Measurements from ENCODE around the gene RGS6.
"Not testable (repeated sequence)": the region's sequence is repeated elsewhere in the genome, so short reads cannot be mapped to it uniquely, and the experiment has no call there.

Gene RGS6

DNA sequence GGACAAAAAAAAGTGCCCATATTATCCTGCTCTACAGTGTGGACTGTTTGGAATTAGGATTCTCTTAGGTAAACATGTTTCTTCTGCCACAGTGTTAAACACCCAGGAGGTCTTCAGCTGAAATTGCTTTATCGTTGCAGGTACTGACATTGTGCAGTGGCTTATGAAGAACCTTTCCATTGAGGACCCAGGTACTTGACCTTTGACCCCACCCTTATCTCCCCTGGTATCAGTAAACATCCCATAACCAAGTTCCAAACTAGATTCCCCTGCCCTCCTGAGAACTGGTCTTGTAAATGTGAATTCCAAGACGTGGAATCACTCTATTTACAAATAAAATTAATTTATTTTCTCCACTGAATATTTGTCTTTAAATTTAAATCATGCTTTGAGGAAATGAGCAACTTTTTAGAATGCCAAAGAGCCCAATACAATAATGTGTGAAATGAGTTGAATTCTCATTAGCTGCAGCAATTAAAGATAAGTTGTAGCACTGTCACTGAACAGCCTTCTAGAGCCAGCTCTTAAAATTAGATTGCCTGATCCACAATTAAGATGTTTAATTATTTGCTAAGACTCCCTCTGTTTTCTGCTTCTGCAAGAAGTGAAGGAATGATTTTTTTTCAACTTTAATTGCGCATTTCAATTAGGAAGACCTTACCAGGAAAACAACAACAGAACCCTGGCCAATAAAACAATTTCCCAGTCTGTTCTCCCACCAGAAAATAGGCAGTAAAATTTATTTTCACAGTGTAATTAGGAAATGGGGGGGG is 522.3 kb downstream of the RGS6 start:
- H3K27me3 ChIP-seq (ENCODE audit: control insufficient read depth, insufficient read depth, low read length) = no peaks in the 10 kb centered on the region
- H3K4me3 ChIP-seq (ENCODE audit: low read depth, low read length) = no peak overlapping the region
- no peak overlapping the region for H3K9ac ChIP-seq (ENCODE audit: low read depth, low read length)
- no peaks in the 10 kb centered on the region for H3K4me1 ChIP-seq (ENCODE audit: control insufficient read depth, insufficient read depth, low read length)
- H3K36me3 ChIP-seq (ENCODE audit: control insufficient read depth, insufficient read depth, low read length) = no peaks in the 10 kb centered on the region
- no peaks in the 10 kb centered on the region for H3K9me3 ChIP-seq (ENCODE audit: control insufficient read depth, insufficient read depth, low read length)

- Histone ChIP-seq H3K36me3 (ENCODE audit: control insufficient read depth, insufficient read depth, low read length) (no peaks in the 10 kb centered on the region), H3K9me3 (ENCODE audit: control insufficient read depth, insufficient read depth, low read length) (no peaks in the 10 kb centered on the region), H3K4me3 (ENCODE audit: low read depth, low read length) (no peak overlapping the region), H3K27me3 (ENCODE audit: control insufficient read depth, insufficient read depth, low read length) (no peaks in the 10 kb centered on the region), H3K4me1 (ENCODE audit: control insufficient read depth, insufficient read depth, low read length) (no peaks in the 10 kb centered on the region), H3K9ac (ENCODE audit: low read depth, low read length) (no peak overlapping the region)
Measured at GRCh38 chr14:72457641-72458040, 525.4 kb downstream of the RGS6 start.

DNA sequence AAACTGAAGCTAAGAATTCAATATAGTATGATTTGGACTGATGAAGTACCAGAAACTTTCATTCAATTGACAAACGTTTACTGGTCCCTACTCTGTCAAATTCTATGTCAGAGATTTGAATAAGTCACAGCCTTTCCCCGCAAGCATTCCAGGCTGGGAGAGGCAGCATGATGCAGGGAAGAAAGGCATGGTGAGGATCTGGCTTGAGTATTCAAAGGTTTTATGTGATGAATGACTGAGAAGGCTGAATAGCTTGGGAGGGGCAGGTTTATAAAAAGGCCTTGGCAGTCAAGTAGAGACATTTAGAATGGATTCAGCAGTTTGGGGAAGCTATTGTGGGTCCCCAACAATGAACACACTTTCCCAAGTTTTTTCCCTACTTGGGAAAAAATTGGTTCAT is 529.8 kb downstream of the RGS6 start:
- H3K27me3 ChIP-seq (ENCODE audit: control insufficient read depth, insufficient read depth, low read length) = no peaks in the 10 kb centered on the region
- no peaks in the 10 kb centered on the region for H3K9me3 ChIP-seq (ENCODE audit: control insufficient read depth, insufficient read depth, low read length)
- H3K9ac ChIP-seq (ENCODE audit: low read depth, low read length) = no peak overlapping the region
- H3K4me3 ChIP-seq (ENCODE audit: low read depth, low read length) = no peak overlapping the region
- no peaks in the 10 kb centered on the region for H3K36me3 ChIP-seq (ENCODE audit: control insufficient read depth, insufficient read depth, low read length)
- no peaks in the 10 kb centered on the region for H3K4me1 ChIP-seq (ENCODE audit: control insufficient read depth, insufficient read depth, low read length)

DNA sequence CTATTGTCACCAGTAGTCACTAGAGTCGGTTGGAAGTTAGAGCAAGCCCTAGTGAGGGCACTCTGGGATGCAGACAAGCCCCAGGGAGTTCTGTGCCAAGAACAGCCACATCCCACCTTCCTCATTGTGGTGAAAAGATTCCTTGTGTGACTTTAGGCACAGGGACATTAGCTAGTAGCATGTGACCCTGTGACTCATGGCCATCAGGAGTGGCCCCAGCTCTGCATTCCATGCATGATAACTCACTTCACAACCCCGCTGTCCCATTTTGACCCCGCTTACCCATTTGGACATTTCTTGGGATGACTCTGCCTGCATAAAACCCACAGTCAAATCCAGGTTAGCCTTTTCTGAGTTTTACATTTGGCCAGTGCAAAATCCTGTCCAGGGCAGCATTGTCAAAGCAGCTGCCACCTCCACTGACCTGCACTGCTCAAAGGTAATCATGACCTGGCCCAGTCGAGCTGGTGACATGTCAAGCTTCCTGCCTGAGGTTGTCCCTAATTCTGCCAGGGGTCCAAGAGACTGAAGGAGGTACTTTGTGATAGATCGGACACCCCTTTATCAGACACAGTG is 531.1 kb downstream of the RGS6 start:
- Histone ChIP-seq H3K4me1 (ENCODE audit: control insufficient read depth, insufficient read depth, low read length) (no peaks in the 10 kb centered on the region), H3K9me3 (ENCODE audit: control insufficient read depth, insufficient read depth, low read length) (no peaks in the 10 kb centered on the region), H3K4me3 (ENCODE audit: low read depth, low read length) (no peak overlapping the region), H3K27me3 (ENCODE audit: control insufficient read depth, insufficient read depth, low read length) (no peaks in the 10 kb centered on the region), H3K36me3 (ENCODE audit: control insufficient read depth, insufficient read depth, low read length) (no peaks in the 10 kb centered on the region), H3K9ac (ENCODE audit: low read depth, low read length) (no peak overlapping the region)

- no peaks in the 10 kb centered on the region for H3K4me1 ChIP-seq (ENCODE audit: control insufficient read depth, insufficient read depth, low read length)
Measured at GRCh38 chr14:72464226-72464625, 532.0 kb downstream of the RGS6 start.

DNA sequence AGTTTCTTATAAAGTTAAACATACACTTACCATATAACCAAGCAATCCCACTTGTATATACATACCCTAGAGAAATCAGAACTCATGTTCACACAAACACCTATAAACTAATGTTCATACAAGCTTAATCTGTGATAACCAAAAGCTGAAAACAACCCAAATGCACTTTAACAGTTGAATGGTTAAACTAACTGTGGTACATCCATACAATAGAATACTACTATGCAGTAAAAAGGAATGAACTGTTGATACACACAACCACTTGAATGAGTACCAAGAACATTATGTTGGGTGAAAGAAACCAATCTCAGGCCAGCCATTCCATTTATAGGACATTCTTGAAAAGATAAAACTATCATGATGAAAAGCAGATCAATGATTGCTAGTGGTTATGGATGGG is 534.1 kb downstream of the RGS6 start:
- no peak overlapping the region for H3K4me3 ChIP-seq (ENCODE audit: low read depth, low read length)
- no peaks in the 10 kb centered on the region for H3K9me3 ChIP-seq (ENCODE audit: control insufficient read depth, insufficient read depth, low read length)
- no peaks in the 10 kb centered on the region for H3K27me3 ChIP-seq (ENCODE audit: control insufficient read depth, insufficient read depth, low read length)
- no peak overlapping the region for H3K9ac ChIP-seq (ENCODE audit: low read depth, low read length)
- no peaks in the 10 kb centered on the region for H3K4me1 ChIP-seq (ENCODE audit: control insufficient read depth, insufficient read depth, low read length)
- H3K36me3 ChIP-seq (ENCODE audit: control insufficient read depth, insufficient read depth, low read length) = no peaks in the 10 kb centered on the region

More at GRCh38 chr14:72464226-72464625, 532.0 kb downstream of the RGS6 start:
- Histone ChIP-seq H3K9me3 (ENCODE audit: control insufficient read depth, insufficient read depth, low read length) (no peaks in the 10 kb centered on the region), H3K4me3 (ENCODE audit: low read depth, low read length) (no peak overlapping the region), H3K9ac (ENCODE audit: low read depth, low read length) (no peak overlapping the region), H3K27me3 (ENCODE audit: control insufficient read depth, insufficient read depth, low read length) (no peaks in the 10 kb centered on the region), H3K36me3 (ENCODE audit: control insufficient read depth, insufficient read depth, low read length) (no peaks in the 10 kb centered on the region)

- Histone ChIP-seq H3K4me1 (ENCODE audit: control insufficient read depth, insufficient read depth, low read length) (no peaks in the 10 kb centered on the region), H3K9ac (ENCODE audit: low read depth, low read length) (no peak overlapping the region), H3K4me3 (ENCODE audit: low read depth, low read length) (no peak overlapping the region), H3K36me3 (ENCODE audit: control insufficient read depth, insufficient read depth, low read length) (no peaks in the 10 kb centered on the region), H3K27me3 (ENCODE audit: control insufficient read depth, insufficient read depth, low read length) (no peaks in the 10 kb centered on the region), H3K9me3 (ENCODE audit: control insufficient read depth, insufficient read depth, low read length) (no peaks in the 10 kb centered on the region)
Measured at GRCh38 chr14:72471346-72471745, 539.1 kb downstream of the RGS6 start.

GRCh38 chr14:72472845-72473244 is 540.6 kb downstream of the RGS6 start:
- Histone ChIP-seq H3K9ac (ENCODE audit: low read depth, low read length) (no peak overlapping the region), H3K9me3 (ENCODE audit: control insufficient read depth, insufficient read depth, low read length) (no peaks in the 10 kb centered on the region), H3K4me3 (ENCODE audit: low read depth, low read length) (no peak overlapping the region), H3K4me1 (ENCODE audit: control insufficient read depth, insufficient read depth, low read length) (no peaks in the 10 kb centered on the region), H3K36me3 (ENCODE audit: control insufficient read depth, insufficient read depth, low read length) (no peaks in the 10 kb centered on the region), H3K27me3 (ENCODE audit: control insufficient read depth, insufficient read depth, low read length) (no peaks in the 10 kb centered on the region)

DNA sequence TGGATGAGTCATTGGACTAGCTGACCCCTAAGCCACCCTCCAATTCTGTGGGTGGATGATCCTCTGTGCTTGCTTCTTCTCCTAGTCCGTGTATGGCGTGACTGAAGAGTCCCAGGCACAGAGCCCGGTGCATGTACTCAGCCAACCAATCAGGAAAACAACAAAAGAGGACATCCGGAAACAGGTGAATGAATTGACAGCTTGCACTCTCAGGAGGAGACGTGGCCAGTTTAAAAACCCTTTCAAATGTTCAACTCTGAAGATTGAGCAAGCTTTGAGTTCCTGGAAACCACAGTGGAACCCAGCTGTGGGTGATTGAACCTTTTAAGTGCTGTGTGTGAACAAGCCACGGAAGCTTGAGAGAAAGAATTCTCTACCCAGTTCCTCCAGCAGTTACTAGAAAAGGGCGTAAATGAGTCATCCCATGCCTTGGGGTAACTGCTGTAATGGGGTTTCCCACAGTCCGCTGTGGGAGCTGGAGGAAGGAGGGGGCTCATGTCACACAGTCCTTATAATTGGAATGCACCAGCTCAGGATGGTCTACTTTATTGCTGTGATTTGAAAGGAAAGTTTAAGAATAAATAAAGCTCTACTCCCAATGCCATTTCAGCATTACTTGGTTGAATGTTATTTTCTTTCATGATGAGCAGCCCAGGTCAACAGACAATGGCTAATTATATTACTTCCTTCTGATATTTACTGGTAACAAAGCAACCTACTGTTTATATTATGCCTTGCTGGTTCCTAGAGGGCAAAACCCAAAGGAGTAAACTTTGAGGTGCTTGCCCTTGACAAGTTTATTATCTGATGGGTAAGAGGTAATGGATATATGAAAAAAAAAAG is 544.6 kb downstream of the RGS6 start:
- H3K9me3 ChIP-seq (ENCODE audit: control insufficient read depth, insufficient read depth, low read length) = no peaks in the 10 kb centered on the region
- H3K27me3 ChIP-seq (ENCODE audit: control insufficient read depth, insufficient read depth, low read length) = no peaks in the 10 kb centered on the region
- no peak overlapping the region for H3K9ac ChIP-seq (ENCODE audit: low read depth, low read length)
- peaks cover 8% of the 10 kb centered on the region for H3K4me1 ChIP-seq (ENCODE audit: control insufficient read depth, insufficient read depth, low read length)
- no peaks in the 10 kb centered on the region for H3K36me3 ChIP-seq (ENCODE audit: control insufficient read depth, insufficient read depth, low read length)
- no peak overlapping the region for H3K4me3 ChIP-seq (ENCODE audit: low read depth, low read length)

DNA sequence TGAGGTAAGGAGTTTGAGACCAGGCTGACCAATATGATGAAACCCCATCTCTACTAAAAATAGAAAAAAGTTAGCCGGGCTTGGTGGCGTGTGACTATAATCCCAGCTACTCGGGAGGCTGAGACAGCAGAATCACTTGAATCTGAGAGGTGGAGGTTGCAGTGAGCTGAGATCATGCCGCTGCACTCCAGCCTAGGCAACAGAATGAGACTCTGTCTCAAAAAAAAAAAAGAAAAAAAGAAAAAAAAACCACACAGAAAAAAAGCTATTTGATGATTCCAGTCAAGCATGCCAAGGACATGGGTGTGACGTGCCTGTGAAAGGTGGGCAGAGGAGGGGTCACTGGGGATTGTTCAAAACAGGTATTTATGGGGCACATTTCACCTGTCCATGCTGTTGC is 545.3 kb downstream of the RGS6 start:
- not testable (repeated sequence) for H3K4me1 ChIP-seq (ENCODE audit: control insufficient read depth, insufficient read depth, low read length); H3K9me3 ChIP-seq (ENCODE audit: control insufficient read depth, insufficient read depth, low read length); H3K4me3 ChIP-seq (ENCODE audit: low read depth, low read length); H3K27me3 ChIP-seq (ENCODE audit: control insufficient read depth, insufficient read depth, low read length); H3K36me3 ChIP-seq (ENCODE audit: control insufficient read depth, insufficient read depth, low read length); H3K9ac ChIP-seq (ENCODE audit: low read depth, low read length)

GRCh38 chr14:72478471-72478893 is 546.3 kb downstream of the RGS6 start:
- Histone ChIP-seq H3K9ac (ENCODE audit: low read depth, low read length) (no peak overlapping the region), H3K36me3 (ENCODE audit: control insufficient read depth, insufficient read depth, low read length) (no peaks in the 10 kb centered on the region), H3K27me3 (ENCODE audit: control insufficient read depth, insufficient read depth, low read length) (no peaks in the 10 kb centered on the region), H3K9me3 (ENCODE audit: control insufficient read depth, insufficient read depth, low read length) (no peaks in the 10 kb centered on the region), H3K4me1 (ENCODE audit: control insufficient read depth, insufficient read depth, low read length) (peaks cover 8% of the 10 kb centered on the region), H3K4me3 (ENCODE audit: low read depth, low read length) (no peak overlapping the region)
